Upper lobe of left lung (tissue), 4 donors: ENCODE data around the gene CORO7.
A peak's percentile ranks its signal among the peaks of the same experiment; 100 is the strongest.

Source experiments
- EP300 ChIP-seq, 4 donors: sonication (generic); formaldehyde crosslinking; IDR thresholded peaks; one replicate each; pipeline ENCODE4 v1.5.1; 2017; ENCODE audit warnings: antibody characterized with exemption in 4 of 4, control low read depth in 2 of 4
- POLR2A ChIP-seq, 4 donors: fragments of 450-650 bp; IDR thresholded peaks; one replicate each; pipeline ENCODE4 v1.5.1; 2016 to 2017; ENCODE audit warnings: antibody characterized with exemption in 4 of 4, mild to moderate bottlenecking in 2 of 4
- POLR2AphosphoS5 ChIP-seq, 2 donors: sonication (generic); formaldehyde crosslinking; IDR thresholded peaks; one replicate each; pipeline ENCODE4 v1.5.1; 2017; ENCODE audit warnings: antibody characterized with exemption in 2 of 2
- TF ChIP-seq, protein P1 (sequence below), 6 experiments: fragments of 450-650 bp in 4 of 6; fragments of 200-600 bp in 2 of 6; sonication (generic) in 2 of 6; IDR thresholded peaks; one replicate each; pipeline ENCODE4 v1.5.1; 2016 to 2019; ENCODE audit warnings: antibody characterized with exemption in 6 of 6

DNA sequence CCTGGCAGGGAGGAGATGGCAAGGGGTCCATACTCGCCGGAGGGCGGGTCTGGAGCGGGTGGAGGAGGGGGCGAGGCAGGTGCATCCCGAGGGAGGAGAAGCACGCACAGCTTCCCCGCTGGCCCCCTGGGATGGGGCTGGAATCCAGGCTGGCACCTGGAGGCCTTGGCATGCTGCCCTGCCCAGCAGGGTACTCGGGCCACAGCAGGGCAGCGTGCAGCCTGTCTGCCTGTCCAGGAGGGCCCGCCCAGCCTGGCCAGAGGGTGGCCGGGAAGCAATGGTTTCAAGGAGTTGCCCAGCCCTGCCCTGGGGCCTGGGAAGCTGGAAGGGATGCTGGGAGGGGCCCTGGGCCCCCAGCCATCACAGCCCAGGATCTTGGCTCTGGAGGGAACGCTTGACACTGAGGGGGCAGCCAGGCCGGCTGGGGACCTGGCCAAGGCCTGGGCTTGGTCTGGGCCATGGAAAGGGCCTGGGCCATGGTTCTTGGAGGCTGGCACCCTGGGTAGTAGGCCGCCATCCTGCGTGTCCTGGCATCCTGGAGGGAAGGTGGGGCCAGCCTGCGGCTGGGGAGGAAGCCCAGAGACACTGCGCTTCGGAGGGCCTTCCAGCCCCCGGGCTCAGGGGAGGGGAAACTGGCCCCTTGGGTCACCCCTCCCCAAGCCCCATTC lies 99.4 kb downstream of the CORO7 start:
- peak in 1 of 2 donors; percentile 42 for TF ChIP-seq POLR2AphosphoS5 (IDR thresholded peaks at IDR 0.05)
- peak in 2 of 4 donors; percentile 28 to 54 for TF ChIP-seq POLR2A (IDR thresholded peaks at IDR 0.05)
- TF ChIP-seq EP300 (IDR thresholded peaks at IDR 0.05) = peak in 1 of 4 donors; percentile 23
- TF ChIP-seq, protein P1, sequence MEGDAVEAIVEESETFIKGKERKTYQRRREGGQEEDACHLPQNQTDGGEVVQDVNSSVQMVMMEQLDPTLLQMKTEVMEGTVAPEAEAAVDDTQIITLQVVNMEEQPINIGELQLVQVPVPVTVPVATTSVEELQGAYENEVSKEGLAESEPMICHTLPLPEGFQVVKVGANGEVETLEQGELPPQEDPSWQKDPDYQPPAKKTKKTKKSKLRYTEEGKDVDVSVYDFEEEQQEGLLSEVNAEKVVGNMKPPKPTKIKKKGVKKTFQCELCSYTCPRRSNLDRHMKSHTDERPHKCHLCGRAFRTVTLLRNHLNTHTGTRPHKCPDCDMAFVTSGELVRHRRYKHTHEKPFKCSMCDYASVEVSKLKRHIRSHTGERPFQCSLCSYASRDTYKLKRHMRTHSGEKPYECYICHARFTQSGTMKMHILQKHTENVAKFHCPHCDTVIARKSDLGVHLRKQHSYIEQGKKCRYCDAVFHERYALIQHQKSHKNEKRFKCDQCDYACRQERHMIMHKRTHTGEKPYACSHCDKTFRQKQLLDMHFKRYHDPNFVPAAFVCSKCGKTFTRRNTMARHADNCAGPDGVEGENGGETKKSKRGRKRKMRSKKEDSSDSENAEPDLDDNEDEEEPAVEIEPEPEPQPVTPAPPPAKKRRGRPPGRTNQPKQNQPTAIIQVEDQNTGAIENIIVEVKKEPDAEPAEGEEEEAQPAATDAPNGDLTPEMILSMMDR (IDR thresholded peaks at IDR 0.05) = peak in 1 of 6 experiments; percentile 19
